GM23338 (cell line): ENCODE data around the gene DMBX1. TPM values are rescaled to one million over a fixed set of nuclear protein-coding genes. Genes with fewer than 3 reads are reported as not detected.

ENCODE experiments used
- ATAC-seq: fragments of 200-7000 bp; cut with Tn5 transposase; 3 replicates; pipeline ENCODE4 v1.9.1; 2020
- DNase-seq: peaks from one replicate; pipeline ENCODE4 v3.0.0-alpha.2; 2015; ENCODE audit warnings: low spot score
- H2AFZ ChIP-seq: fragments of 200-600 bp; sonication (generic); 2 replicates; pipeline ENCODE4 v1.8.0; 2016; ENCODE audit warnings: antibody characterized with exemption, mild to moderate bottlenecking, moderate library complexity
- H3F3A ChIP-seq: fragments of 200-600 bp; sonication (generic); replicated peaks from 2 replicates; pipeline ENCODE4 v1.8.0; 2017; ENCODE audit warnings: antibody characterized with exemption, mixed run types, low read depth
- H3K27ac ChIP-seq: fragments of 200-600 bp; sonication (generic); 2 replicates; pipeline ENCODE4 v1.6.1; 2016; ENCODE audit warnings: low read depth
- H3K27me3 ChIP-seq: fragments of 200-600 bp; sonication (generic); 2 replicates; pipeline ENCODE4 v1.8.0; 2016; ENCODE audit warnings: mild to moderate bottlenecking, mixed run types, moderate library complexity; ENCODE audit not compliant: insufficient read depth
- H3K36me3 ChIP-seq: fragments of 200-600 bp; sonication (generic); 2 replicates; pipeline ENCODE4 v1.8.0; 2016; ENCODE audit warnings: mild to moderate bottlenecking; ENCODE audit not compliant: insufficient read depth
- H3K4me1 ChIP-seq: fragments of 200-600 bp; sonication (generic); 2 replicates; pipeline ENCODE4 v1.8.0; 2016; ENCODE audit warnings: mild to moderate bottlenecking, moderate library complexity; ENCODE audit not compliant: insufficient read depth
- H3K4me2 ChIP-seq: fragments of 200-600 bp; sonication (generic); 2 replicates; pipeline ENCODE4 v1.7.1; 2017; ENCODE audit warnings: mixed run types
- H3K4me3 ChIP-seq: fragments of 200-600 bp; sonication (generic); 2 replicates; pipeline ENCODE4 v1.6.1; 2016; ENCODE audit warnings: mixed run types
- H3K79me2 ChIP-seq: fragments of 200-600 bp; sonication (generic); replicated peaks from 2 replicates; pipeline ENCODE4 v1.8.0; 2017; ENCODE audit warnings: mild to moderate bottlenecking; ENCODE audit not compliant: insufficient read depth
- H3K9me2 ChIP-seq: fragments of 200-600 bp; sonication (generic); 2 replicates; pipeline ENCODE4 v1.8.0; 2017; ENCODE audit not compliant: insufficient read depth
- H4K20me1 ChIP-seq: fragments of 200-600 bp; sonication (generic); replicated peaks from 2 replicates; pipeline ENCODE4 v1.8.0; 2017; ENCODE audit warnings: mild to moderate bottlenecking; ENCODE audit not compliant: insufficient read depth
- H3K27ac Mint-ChIP-seq: 2 replicates; pipeline ENCODE4 v1.8.0; 2020; ENCODE audit warnings: inconsistent platforms, mild to moderate bottlenecking, moderate library complexity, mixed read lengths
- H3K27me3 Mint-ChIP-seq: 3 replicates; pipeline ENCODE4 v1.8.0; 2022; ENCODE audit warnings: low read depth, mild to moderate bottlenecking, moderate library complexity, mixed read lengths, inconsistent platforms; ENCODE audit not compliant: insufficient read depth, poor library complexity
- H3K36me3 Mint-ChIP-seq: 3 replicates; pipeline ENCODE4 v1.8.0; 2021; ENCODE audit warnings: low read depth, mild to moderate bottlenecking, inconsistent platforms, moderate library complexity, mixed read lengths
- H3K4me1 Mint-ChIP-seq: 3 replicates; pipeline ENCODE4 v1.8.0; 2020; ENCODE audit warnings: mild to moderate bottlenecking, inconsistent platforms, mixed read lengths
- H3K4me3 Mint-ChIP-seq: 3 replicates; pipeline ENCODE4 v1.8.0; 2021; ENCODE audit warnings: moderate library complexity, mild to moderate bottlenecking, inconsistent platforms, mixed read lengths
- H3K9me3 Mint-ChIP-seq: 3 replicates; pipeline ENCODE4 v1.8.0; 2020; ENCODE audit warnings: moderate library complexity, mild to moderate bottlenecking, inconsistent platforms, mixed read lengths
- CREB1 ChIP-seq: fragments of 250-450 bp; sonication (Bioruptor Pico); IDR thresholded peaks from 2 replicates; pipeline ENCODE4 v1.5.0; 2020; ENCODE audit warnings: low read depth, mild to moderate bottlenecking, moderate library complexity
- EZH2 ChIP-seq: fragments of 200-600 bp; sonication (generic); IDR thresholded peaks from one replicate; pipeline ENCODE4 v1.8.0; 2017; ENCODE audit warnings: antibody characterized with exemption, mild to moderate bottlenecking, low read depth; ENCODE audit not compliant: unreplicated experiment
- EZH2phosphoT487 ChIP-seq: fragments of 200-600 bp; sonication (generic); IDR thresholded peaks from one replicate; pipeline ENCODE4 v1.8.1; 2018; ENCODE audit warnings: antibody characterized with exemption; ENCODE audit not compliant: unreplicated experiment
- JUNB ChIP-seq: IDR thresholded peaks from one replicate; pipeline ENCODE4 v1.6.1; 2016; ENCODE audit warnings: antibody characterized with exemption; ENCODE audit not compliant: unreplicated experiment
- POLR2AphosphoS5 ChIP-seq: IDR thresholded peaks from 2 replicates; pipeline ENCODE4 v1.6.1; 2016; ENCODE audit warnings: antibody characterized with exemption, low read depth
- STAT1 ChIP-seq: IDR thresholded peaks from one replicate; pipeline ENCODE4 v1.6.1; 2016; ENCODE audit warnings: antibody characterized with exemption; ENCODE audit not compliant: unreplicated experiment
- ZNF114 ChIP-seq: fragments of 250-450 bp; sonication (Bioruptor Pico); IDR thresholded peaks from 2 replicates; pipeline ENCODE4 v1.5.0; 2020; ENCODE audit warnings: mild to moderate bottlenecking, moderate library complexity
- polyA plus RNA-seq: library from polyadenylated mRNA; unstranded; fragments of >200 nt; fragmentation: Nextera tagmentation; extraction: Ambion mirVana; gene quantifications from 2 replicates; pipeline ENCODE4 v1.2.1, GENCODE V29; 2016
- total RNA-seq: library from RNA; depleted of rRNA; stranded (reverse); fragments of >200 nt; shearing (Covaris generic); gene quantifications from 2 replicates; pipeline ENCODE4 v1.2.3, GENCODE V29; 2014
- TF ChIP-seq, protein P1 (sequence below): IDR thresholded peaks from one replicate; pipeline ENCODE4 v1.6.1; 2018; ENCODE audit warnings: antibody characterized with exemption; ENCODE audit not compliant: unreplicated experiment
- TF ChIP-seq, protein P2 (sequence below): fragments of 250-450 bp; sonication (Bioruptor Pico); IDR thresholded peaks from 2 replicates; pipeline ENCODE4 v1.5.0; 2020; ENCODE audit warnings: mild to moderate bottlenecking, moderate library complexity
- TF ChIP-seq, protein P3 (sequence below): IDR thresholded peaks from 2 replicates; pipeline ENCODE4 v1.6.1; 2016; ENCODE audit warnings: antibody characterized with exemption

The DMBX1 gene
- total and polyA plus RNA-seq, 2 experiments from 2014 or later, result 0.11 TPM; not detected in 1

DNA sequence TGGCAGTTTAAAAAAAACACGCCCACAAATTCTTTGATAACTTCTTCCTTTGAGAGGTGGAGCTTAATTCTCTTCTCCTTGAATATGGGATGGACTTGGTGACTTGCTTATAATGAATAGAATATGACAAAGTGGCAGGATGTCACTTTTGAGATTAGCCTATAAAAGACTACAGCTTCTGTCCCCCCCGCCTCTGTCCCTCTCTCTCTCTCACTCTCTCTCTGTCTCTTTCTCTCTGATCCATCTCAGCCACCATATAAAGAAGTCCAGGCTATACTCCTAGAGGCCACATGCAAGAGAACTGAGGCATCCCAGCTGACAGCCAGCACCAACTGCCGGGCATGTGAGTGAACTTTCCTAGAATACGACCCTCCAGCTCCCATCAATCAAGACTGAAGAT lies 7.7 kb upstream of the DMBX1 start:
- DNase-seq, result no peak
- H3K27me3 Mint-ChIP-seq, result peaks cover 67% of the 10 kb centered on the region
- H2AFZ ChIP-seq, result no peak overlapping the region
- TF ChIP-seq POLR2AphosphoS5, result no peak
- TF ChIP-seq, protein P1, sequence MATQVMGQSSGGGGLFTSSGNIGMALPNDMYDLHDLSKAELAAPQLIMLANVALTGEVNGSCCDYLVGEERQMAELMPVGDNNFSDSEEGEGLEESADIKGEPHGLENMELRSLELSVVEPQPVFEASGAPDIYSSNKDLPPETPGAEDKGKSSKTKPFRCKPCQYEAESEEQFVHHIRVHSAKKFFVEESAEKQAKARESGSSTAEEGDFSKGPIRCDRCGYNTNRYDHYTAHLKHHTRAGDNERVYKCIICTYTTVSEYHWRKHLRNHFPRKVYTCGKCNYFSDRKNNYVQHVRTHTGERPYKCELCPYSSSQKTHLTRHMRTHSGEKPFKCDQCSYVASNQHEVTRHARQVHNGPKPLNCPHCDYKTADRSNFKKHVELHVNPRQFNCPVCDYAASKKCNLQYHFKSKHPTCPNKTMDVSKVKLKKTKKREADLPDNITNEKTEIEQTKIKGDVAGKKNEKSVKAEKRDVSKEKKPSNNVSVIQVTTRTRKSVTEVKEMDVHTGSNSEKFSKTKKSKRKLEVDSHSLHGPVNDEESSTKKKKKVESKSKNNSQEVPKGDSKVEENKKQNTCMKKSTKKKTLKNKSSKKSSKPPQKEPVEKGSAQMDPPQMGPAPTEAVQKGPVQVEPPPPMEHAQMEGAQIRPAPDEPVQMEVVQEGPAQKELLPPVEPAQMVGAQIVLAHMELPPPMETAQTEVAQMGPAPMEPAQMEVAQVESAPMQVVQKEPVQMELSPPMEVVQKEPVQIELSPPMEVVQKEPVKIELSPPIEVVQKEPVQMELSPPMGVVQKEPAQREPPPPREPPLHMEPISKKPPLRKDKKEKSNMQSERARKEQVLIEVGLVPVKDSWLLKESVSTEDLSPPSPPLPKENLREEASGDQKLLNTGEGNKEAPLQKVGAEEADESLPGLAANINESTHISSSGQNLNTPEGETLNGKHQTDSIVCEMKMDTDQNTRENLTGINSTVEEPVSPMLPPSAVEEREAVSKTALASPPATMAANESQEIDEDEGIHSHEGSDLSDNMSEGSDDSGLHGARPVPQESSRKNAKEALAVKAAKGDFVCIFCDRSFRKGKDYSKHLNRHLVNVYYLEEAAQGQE, result no peak
- no peak for TF ChIP-seq EZH2
- no peak overlapping the region for H3K4me3 ChIP-seq
- H3K27ac Mint-ChIP-seq, result no peak overlapping the region
- H3K36me3 Mint-ChIP-seq, result no peaks in the 10 kb centered on the region; the same call in 2 of the 3 replicates
- H3F3A ChIP-seq, result 0 out of 2 replicates have a peak, but pooled peaks cover 4% of the 10 kb centered on the region
- H3K27me3 ChIP-seq, result peaks cover 99% of the 10 kb centered on the region
- ATAC-seq, result no peak
- H3K27ac ChIP-seq, result no peak overlapping the region
- no peak overlapping the region for H3K4me2 ChIP-seq
- no peaks in the 10 kb centered on the region; the same call in 1 of the 2 replicates for H4K20me1 ChIP-seq
- no peaks in the 10 kb centered on the region; the same call in 1 of the 3 replicates for H3K9me3 Mint-ChIP-seq
- H3K4me1 Mint-ChIP-seq, result peaks cover 32% of the 10 kb centered on the region
- no peaks in the 10 kb centered on the region for H3K9me2 ChIP-seq
- no peak overlapping the region for H3K4me3 Mint-ChIP-seq
- H3K36me3 ChIP-seq, result no peaks in the 10 kb centered on the region
- no peaks in the 10 kb centered on the region for H3K79me2 ChIP-seq
- peaks cover 21% of the 10 kb centered on the region for H3K4me1 ChIP-seq

DNA sequence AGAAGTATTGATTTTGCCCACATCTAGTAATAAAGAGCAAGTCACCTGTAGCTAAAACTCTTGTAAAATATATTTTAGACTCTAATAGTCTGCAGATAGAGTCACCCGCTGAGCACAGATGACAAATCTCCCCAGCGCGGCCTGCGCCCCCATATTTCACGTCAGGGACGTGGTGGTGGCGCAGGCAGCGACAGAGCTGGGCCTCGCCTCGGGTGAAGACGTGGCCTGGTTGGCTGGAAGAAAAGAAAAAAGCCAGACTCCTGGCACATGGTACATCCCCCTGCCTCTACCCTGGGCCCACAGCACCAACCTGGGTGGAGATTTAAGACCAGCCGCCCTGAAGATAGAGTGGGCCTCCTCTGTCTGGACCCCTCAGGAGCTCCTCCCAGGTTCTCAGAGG lies 6.0 kb upstream of the DMBX1 start:
- no peaks in the 10 kb centered on the region for H3K36me3 ChIP-seq
- 0 out of 2 replicates have a peak, but pooled peaks cover 4% of the 10 kb centered on the region for H3F3A ChIP-seq
- peaks cover 36% of the 10 kb centered on the region for H3K4me1 Mint-ChIP-seq
- no peak overlapping the region for H3K27ac ChIP-seq
- no peak for ATAC-seq
- DNase-seq, result no peak
- H3K27ac Mint-ChIP-seq, result no peak overlapping the region
- no peak overlapping the region for H3K4me3 ChIP-seq
- H3K9me2 ChIP-seq, result no peaks in the 10 kb centered on the region
- H3K4me1 ChIP-seq, result peaks cover 32% of the 10 kb centered on the region
- H3K4me2 ChIP-seq, result no peak overlapping the region
- no peaks in the 10 kb centered on the region for H3K79me2 ChIP-seq
- peaks cover 84% of the 10 kb centered on the region for H3K27me3 Mint-ChIP-seq
- no peak overlapping the region for H3K4me3 Mint-ChIP-seq
- no peaks in the 10 kb centered on the region; the same call in 1 of the 2 replicates for H4K20me1 ChIP-seq
- H3K27me3 ChIP-seq, result peaks cover 100% of the 10 kb centered on the region
- H3K9me3 Mint-ChIP-seq, result no peaks in the 10 kb centered on the region; the same call in 1 of the 3 replicates
- no peaks in the 10 kb centered on the region; the same call in 2 of the 3 replicates for H3K36me3 Mint-ChIP-seq
- no peak overlapping the region for H2AFZ ChIP-seq
- no peak for TF ChIP-seq STAT1
- TF ChIP-seq, protein P2, sequence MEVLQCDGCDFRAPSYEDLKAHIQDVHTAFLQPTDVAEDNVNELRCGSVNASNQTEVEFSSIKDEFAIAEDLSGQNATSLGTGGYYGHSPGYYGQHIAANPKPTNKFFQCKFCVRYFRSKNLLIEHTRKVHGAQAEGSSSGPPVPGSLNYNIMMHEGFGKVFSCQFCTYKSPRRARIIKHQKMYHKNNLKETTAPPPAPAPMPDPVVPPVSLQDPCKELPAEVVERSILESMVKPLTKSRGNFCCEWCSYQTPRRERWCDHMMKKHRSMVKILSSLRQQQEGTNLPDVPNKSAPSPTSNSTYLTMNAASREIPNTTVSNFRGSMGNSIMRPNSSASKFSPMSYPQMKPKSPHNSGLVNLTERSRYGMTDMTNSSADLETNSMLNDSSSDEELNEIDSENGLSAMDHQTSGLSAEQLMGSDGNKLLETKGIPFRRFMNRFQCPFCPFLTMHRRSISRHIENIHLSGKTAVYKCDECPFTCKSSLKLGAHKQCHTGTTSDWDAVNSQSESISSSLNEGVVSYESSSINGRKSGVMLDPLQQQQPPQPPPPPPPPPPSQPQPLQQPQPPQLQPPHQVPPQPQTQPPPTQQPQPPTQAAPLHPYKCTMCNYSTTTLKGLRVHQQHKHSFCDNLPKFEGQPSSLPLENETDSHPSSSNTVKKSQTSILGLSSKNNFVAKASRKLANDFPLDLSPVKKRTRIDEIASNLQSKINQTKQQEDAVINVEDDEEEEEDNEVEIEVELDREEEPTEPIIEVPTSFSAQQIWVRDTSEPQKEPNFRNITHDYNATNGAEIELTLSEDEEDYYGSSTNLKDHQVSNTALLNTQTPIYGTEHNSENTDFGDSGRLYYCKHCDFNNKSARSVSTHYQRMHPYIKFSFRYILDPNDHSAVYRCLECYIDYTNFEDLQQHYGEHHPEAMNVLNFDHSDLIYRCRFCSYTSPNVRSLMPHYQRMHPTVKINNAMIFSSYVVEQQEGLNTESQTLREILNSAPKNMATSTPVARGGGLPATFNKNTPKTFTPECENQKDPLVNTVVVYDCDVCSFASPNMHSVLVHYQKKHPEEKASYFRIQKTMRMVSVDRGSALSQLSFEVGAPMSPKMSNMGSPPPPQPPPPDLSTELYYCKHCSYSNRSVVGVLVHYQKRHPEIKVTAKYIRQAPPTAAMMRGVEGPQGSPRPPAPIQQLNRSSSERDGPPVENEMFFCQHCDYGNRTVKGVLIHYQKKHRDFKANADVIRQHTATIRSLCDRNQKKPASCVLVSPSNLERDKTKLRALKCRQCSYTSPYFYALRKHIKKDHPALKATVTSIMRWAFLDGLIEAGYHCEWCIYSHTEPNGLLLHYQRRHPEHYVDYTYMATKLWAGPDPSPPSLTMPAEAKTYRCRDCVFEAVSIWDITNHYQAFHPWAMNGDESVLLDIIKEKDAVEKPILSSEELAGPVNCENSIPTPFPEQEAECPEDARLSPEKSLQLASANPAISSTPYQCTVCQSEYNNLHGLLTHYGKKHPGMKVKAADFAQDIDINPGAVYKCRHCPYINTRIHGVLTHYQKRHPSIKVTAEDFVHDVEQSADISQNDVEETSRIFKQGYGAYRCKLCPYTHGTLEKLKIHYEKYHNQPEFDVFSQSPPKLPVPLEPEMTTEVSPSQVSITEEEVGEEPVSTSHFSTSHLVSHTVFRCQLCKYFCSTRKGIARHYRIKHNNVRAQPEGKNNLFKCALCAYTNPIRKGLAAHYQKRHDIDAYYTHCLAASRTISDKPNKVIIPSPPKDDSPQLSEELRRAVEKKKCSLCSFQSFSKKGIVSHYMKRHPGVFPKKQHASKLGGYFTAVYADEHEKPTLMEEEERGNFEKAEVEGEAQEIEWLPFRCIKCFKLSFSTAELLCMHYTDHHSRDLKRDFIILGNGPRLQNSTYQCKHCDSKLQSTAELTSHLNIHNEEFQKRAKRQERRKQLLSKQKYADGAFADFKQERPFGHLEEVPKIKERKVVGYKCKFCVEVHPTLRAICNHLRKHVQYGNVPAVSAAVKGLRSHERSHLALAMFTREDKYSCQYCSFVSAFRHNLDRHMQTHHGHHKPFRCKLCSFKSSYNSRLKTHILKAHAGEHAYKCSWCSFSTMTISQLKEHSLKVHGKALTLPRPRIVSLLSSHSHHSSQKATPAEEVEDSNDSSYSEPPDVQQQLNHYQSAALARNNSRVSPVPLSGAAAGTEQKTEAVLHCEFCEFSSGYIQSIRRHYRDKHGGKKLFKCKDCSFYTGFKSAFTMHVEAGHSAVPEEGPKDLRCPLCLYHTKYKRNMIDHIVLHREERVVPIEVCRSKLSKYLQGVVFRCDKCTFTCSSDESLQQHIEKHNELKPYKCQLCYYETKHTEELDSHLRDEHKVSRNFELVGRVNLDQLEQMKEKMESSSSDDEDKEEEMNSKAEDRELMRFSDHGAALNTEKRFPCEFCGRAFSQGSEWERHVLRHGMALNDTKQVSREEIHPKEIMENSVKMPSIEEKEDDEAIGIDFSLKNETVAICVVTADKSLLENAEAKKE (CRISPR knock-in tag), result no peak
- TF ChIP-seq EZH2phosphoT487, result no peak
- no peak for TF ChIP-seq JUNB
- TF ChIP-seq, protein P3, sequence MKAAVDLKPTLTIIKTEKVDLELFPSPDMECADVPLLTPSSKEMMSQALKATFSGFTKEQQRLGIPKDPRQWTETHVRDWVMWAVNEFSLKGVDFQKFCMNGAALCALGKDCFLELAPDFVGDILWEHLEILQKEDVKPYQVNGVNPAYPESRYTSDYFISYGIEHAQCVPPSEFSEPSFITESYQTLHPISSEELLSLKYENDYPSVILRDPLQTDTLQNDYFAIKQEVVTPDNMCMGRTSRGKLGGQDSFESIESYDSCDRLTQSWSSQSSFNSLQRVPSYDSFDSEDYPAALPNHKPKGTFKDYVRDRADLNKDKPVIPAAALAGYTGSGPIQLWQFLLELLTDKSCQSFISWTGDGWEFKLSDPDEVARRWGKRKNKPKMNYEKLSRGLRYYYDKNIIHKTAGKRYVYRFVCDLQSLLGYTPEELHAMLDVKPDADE, result no peak
- no peak for TF ChIP-seq CREB1
- TF ChIP-seq ZNF114 (CRISPR knock-in tag), result no peak
- no peak for TF ChIP-seq POLR2AphosphoS5
- no peak for TF ChIP-seq EZH2
